ENCODE data around the gene HOXD4. TPM values are rescaled to one million over a fixed set of nuclear protein-coding genes. Genes with fewer than 3 reads are reported as not detected.

HOXD4 gene
- total and polyA plus RNA-seq, 10 of the 15 experiments (the other 5 are each of a cell fraction or from before 2014, with no cell fraction given), result 0.07 TPM; not detected in 9

GRCh38 chr2:176140513-176141317, 10.6 kb upstream of the HOXD4 start (continued):
- TF ChIP-seq, protein P1, sequence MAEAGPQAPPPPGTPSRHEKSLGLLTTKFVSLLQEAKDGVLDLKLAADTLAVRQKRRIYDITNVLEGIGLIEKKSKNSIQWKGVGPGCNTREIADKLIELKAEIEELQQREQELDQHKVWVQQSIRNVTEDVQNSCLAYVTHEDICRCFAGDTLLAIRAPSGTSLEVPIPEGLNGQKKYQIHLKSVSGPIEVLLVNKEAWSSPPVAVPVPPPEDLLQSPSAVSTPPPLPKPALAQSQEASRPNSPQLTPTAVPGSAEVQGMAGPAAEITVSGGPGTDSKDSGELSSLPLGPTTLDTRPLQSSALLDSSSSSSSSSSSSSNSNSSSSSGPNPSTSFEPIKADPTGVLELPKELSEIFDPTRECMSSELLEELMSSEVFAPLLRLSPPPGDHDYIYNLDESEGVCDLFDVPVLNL (IDR thresholded peaks at IDR 0.05; ENCODE audit: low read depth, low read length), result 0 out of 2 replicates have a peak, but pooled peaks have one; percentile 34
- 0 out of 2 replicates have a peak, but pooled peaks have one; percentile 22 for TF ChIP-seq EED (IDR thresholded peaks at IDR 0.05; ENCODE audit: low read depth)
- TF ChIP-seq, protein P2, sequence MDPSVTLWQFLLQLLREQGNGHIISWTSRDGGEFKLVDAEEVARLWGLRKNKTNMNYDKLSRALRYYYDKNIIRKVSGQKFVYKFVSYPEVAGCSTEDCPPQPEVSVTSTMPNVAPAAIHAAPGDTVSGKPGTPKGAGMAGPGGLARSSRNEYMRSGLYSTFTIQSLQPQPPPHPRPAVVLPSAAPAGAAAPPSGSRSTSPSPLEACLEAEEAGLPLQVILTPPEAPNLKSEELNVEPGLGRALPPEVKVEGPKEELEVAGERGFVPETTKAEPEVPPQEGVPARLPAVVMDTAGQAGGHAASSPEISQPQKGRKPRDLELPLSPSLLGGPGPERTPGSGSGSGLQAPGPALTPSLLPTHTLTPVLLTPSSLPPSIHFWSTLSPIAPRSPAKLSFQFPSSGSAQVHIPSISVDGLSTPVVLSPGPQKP (IDR thresholded peaks at IDR 0.05; ENCODE audit: low read depth, low read length), result 0 out of 2 replicates have a peak, but pooled peaks have one; percentile 32
- TF ChIP-seq RB1 (IDR thresholded peaks at IDR 0.05; ENCODE audit: borderline replicate concordance), result peak; percentile 97; the same call in 1 of the 2 replicates
- TF ChIP-seq ZSCAN29 (IDR thresholded peaks at IDR 0.05), result 0 out of 2 replicates have a peak, but pooled peaks have one; percentile 29
- TF ChIP-seq CHD2 (IDR thresholded peaks at IDR 0.05; ENCODE audit: borderline replicate concordance, low read depth, low read length), result 0 out of 2 replicates have a peak, but pooled peaks have one; percentile 20
- TF ChIP-seq MXI1 (IDR thresholded peaks at IDR 0.05; ENCODE audit: low read depth, low read length), result no peak
- TF ChIP-seq KAT2A (conservative IDR thresholded peaks at IDR 0.05; ENCODE audit: control insufficient read depth, low read depth, low read length), result no peak
- TF ChIP-seq, protein P3, sequence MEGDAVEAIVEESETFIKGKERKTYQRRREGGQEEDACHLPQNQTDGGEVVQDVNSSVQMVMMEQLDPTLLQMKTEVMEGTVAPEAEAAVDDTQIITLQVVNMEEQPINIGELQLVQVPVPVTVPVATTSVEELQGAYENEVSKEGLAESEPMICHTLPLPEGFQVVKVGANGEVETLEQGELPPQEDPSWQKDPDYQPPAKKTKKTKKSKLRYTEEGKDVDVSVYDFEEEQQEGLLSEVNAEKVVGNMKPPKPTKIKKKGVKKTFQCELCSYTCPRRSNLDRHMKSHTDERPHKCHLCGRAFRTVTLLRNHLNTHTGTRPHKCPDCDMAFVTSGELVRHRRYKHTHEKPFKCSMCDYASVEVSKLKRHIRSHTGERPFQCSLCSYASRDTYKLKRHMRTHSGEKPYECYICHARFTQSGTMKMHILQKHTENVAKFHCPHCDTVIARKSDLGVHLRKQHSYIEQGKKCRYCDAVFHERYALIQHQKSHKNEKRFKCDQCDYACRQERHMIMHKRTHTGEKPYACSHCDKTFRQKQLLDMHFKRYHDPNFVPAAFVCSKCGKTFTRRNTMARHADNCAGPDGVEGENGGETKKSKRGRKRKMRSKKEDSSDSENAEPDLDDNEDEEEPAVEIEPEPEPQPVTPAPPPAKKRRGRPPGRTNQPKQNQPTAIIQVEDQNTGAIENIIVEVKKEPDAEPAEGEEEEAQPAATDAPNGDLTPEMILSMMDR (IDR thresholded peaks at IDR 0.05 in 2 of 3, conservative IDR thresholded peaks at IDR 0.05 in 1 of 3; ENCODE audit: control insufficient read depth in 2 of 3, extremely low read depth in 1 of 3, insufficient read depth in 1 of 3, low read depth in 3 of 3, low read length in 3 of 3), result peak; percentile 75 to 93 (median 92)
- peak; percentile 46; the same call in 1 of the 2 replicates for TF ChIP-seq RFX5 (IDR thresholded peaks at IDR 0.05; ENCODE audit: low read depth, low read length)
- peak; percentile 53; the same call in 1 of the 2 replicates for TF ChIP-seq MAX (IDR thresholded peaks at IDR 0.05; ENCODE audit: low read depth, low read length)
- TF ChIP-seq DPF2 (IDR thresholded peaks at IDR 0.05), result peak; percentile 55; the same call in 1 of the 2 replicates
